Transverse colon (tissue), 3 donors: ENCODE data around the gene SLC16A4.

Experiments used
- CTCF ChIP-seq, 5 experiments: fragments of 200-600 bp in 3 of 5; fragments of 450-650 bp in 2 of 5; sonication (generic) in 3 of 5; IDR thresholded peaks; 1 replicate in 2 of 5; 2 replicates in 3 of 5; pipeline ENCODE4 v1.5.1; 2016 to 2017; ENCODE audit warnings: antibody characterized with exemption in 5 of 5, inconsistent platforms in 3 of 5, mild to moderate bottlenecking in 2 of 5, moderate library complexity in 1 of 5
- POLR2A ChIP-seq: fragments of 450-650 bp; IDR thresholded peaks from one replicate; pipeline ENCODE4 v1.6.1; 2016; ENCODE audit warnings: antibody characterized with exemption, mild to moderate bottlenecking, moderate library complexity

- no peak for TF ChIP-seq POLR2A
- no peak for TF ChIP-seq CTCF (IDR thresholded peaks at IDR 0.05)
Observed at GRCh38 chr1:110430366-110430765, 39.5 kb upstream of the SLC16A4 start.
